Gastroesophageal sphincter (tissue), 3 donors: ENCODE results near the gene ALDH1A1.

Source experiments
- CTCF ChIP-seq, 4 experiments: fragments of 200-600 bp in 2 of 4; fragments of 450-650 bp in 2 of 4; sonication (generic) in 1 of 4; IDR thresholded peaks; one replicate each; pipeline ENCODE4 v1.5.1; 2017 to 2019; ENCODE audit warnings: antibody characterized with exemption in 4 of 4, mild to moderate bottlenecking in 2 of 4, moderate library complexity in 2 of 4
- EP300 ChIP-seq: sonication (generic); formaldehyde crosslinking; IDR thresholded peaks from one replicate; pipeline ENCODE4 v1.6.1; 2017; ENCODE audit warnings: antibody characterized with exemption, mild to moderate bottlenecking
- POLR2A ChIP-seq, 2 donors: fragments of 450-650 bp; IDR thresholded peaks; one replicate each; pipeline ENCODE4 v1.6.1; 2017; ENCODE audit warnings: antibody characterized with exemption in 2 of 2, mild to moderate bottlenecking in 2 of 2, moderate library complexity in 1 of 2
- POLR2AphosphoS5 ChIP-seq: sonication (generic); formaldehyde crosslinking; IDR thresholded peaks from one replicate; pipeline ENCODE4 v1.6.1; 2017; ENCODE audit warnings: antibody characterized with exemption

- no peak for TF ChIP-seq CTCF (IDR thresholded peaks at IDR 0.05)
- no peak for TF ChIP-seq POLR2AphosphoS5
- no peak for TF ChIP-seq POLR2A (IDR thresholded peaks at IDR 0.05)
- no peak for TF ChIP-seq EP300
Measured at GRCh38 chr9:72909428-72909827, 43.4 kb downstream of the ALDH1A1 start.
